Motor neuron (in vitro differentiated cells): Measurements from ENCODE around the gene CRHR1. TPM values are rescaled to one million over a fixed set of nuclear protein-coding genes. Genes with fewer than 3 reads are reported as not detected.

Experiments
- ATAC-seq, 8 experiments: fragments of 200-7000 bp; cut with Tn5 transposase; replicated peaks in 6 of 8; 2 replicates each; pipeline ENCODE4 v1.8.0; 2021; ENCODE audit warnings: mild to moderate bottlenecking in 8 of 8, moderate library complexity in 8 of 8
- H3K27ac ChIP-seq, 2 donors: fragments of 250-450 bp; sonication (Bioruptor Pico); 2 replicates each; pipeline ENCODE4 v1.9.0; 2021; ENCODE audit warnings: antibody characterized with exemption in 2 of 2, mild to moderate bottlenecking in 2 of 2, moderate library complexity in 1 of 2
- H3K4me1 ChIP-seq, 2 donors: fragments of 250-450 bp; sonication (Bioruptor Pico); replicated peaks in 1 of 2; 2 replicates each; pipeline ENCODE4 v1.6.1; 2021; ENCODE audit warnings: antibody characterized with exemption in 2 of 2, mild to moderate bottlenecking in 2 of 2, moderate library complexity in 1 of 2
- H3K4me3 ChIP-seq, 5 donors: fragments of 250-450 bp; sonication (Bioruptor Pico); 2 replicates each; pipeline ENCODE4 v1.9.0; 2021; ENCODE audit warnings: antibody characterized with exemption in 5 of 5, mild to moderate bottlenecking in 5 of 5, moderate library complexity in 4 of 5
- WGBS, 10 experiments: fragments of 450-650 bp; shearing (Covaris generic); methylation state at CpG; one replicate each; pipeline ENCODE4 v1.0.0; 2022; 5-methylcytosine and 5-hydroxymethylcytosine counted together
- in situ Hi-C, 9 experiments: fragments of 400-800 bp; cut with MboI; loops; one replicate each; pipeline ENCODE4 v1.15.0; 2021; ENCODE audit warnings: low sequenced_read_pairs in 9 of 9, low pct_unique_long_range_greater_than_20kb in 2 of 9; ENCODE audit not compliant: unreplicated experiment in 9 of 9
- total RNA-seq, 8 experiments: library from RNA; unstranded; fragments of 300-600 nt; gene quantifications; 2 replicates each; pipeline versions ENCODE4 v1.2.3 to v1.2.4, GENCODE V29; 2022

The CRHR1 gene
- total RNA-seq, 8 experiments from 2014 or later, result 0.21 to 10.3 (median 1.7) TPM; not detected in 1

DNA sequence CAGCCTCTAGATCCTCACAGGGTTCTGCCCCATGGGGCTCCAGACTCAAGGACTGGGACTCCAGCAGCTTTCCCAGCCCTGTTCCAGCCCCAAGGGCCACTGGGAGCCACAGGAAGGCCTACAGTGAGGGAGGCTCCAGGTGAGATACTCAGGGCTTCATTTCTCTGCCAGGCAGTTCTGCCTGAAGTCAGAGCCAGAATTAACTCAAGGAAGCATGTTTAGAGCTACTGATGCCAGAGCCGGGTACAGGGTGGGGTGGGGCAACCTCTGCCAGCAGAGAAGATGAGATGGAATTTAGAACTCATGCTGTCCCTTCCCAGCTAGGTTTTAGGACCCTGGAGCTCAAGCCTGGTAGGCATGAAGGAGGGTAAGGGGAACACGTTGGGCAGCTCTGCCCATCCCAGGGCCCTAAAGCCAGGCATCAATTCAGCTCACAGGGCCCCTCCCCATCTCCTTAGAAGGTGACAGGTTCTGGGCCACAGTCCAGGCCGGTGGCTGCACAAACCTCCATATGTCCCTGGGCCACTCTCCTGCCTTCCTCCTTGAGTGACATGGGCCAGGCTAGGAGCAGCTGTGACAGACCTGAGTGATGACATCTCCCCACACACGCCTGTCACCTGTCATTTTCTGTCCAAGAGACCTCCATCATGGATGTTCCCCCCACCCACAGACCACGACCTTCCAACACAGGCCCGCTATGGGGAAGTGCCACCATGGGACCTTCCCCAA lies 36.1 kb downstream of the CRHR1 start:
- Histone ChIP-seq H3K4me3 (no peak overlapping the region), H3K27ac (no peak overlapping the region), H3K4me1 (peaks cover 0 to 16% of the 10 kb centered on the region in 2 donors)
- WGBS, 10 experiments, result 60 to 100% (median 67%) methylated on average over 1 to 2 of the region's 6 CpGs; no CpG with 5 or more reads in 6 of the 10 experiments
- ATAC-seq, result no peak
- in situ Hi-C loops, result no loop called here

DNA sequence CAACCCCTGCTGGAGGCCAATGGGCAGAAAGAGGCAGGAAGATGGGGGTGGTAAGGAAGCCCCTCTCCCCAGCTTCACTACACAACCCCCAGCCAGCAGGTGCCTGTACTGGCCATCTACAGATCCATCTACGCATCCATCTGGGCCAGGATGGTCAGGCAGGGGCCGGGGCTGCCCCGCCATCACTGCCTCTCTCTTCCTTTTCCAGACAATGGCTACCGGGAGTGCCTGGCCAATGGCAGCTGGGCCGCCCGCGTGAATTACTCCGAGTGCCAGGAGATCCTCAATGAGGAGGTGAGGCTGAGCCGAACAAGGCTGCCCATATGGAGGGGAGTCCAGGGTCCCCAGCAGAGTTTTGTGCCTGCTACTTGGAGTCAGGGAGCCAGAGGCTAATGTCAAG lies 37.0 kb downstream of the CRHR1 start:
- no peak overlapping the region for H3K4me3 ChIP-seq
- H3K4me1 ChIP-seq, result peaks cover 0 to 16% of the 10 kb centered on the region in 2 donors
- in situ Hi-C loops, result no loop called here
- H3K27ac ChIP-seq, result no peak overlapping the region
- no peak for ATAC-seq
- 60 to 100% (median 89%) methylated on average over 1 to 5 of the region's 9 CpGs; no CpG with 5 or more reads in 6 of the 10 experiments for WGBS, 10 experiments

DNA sequence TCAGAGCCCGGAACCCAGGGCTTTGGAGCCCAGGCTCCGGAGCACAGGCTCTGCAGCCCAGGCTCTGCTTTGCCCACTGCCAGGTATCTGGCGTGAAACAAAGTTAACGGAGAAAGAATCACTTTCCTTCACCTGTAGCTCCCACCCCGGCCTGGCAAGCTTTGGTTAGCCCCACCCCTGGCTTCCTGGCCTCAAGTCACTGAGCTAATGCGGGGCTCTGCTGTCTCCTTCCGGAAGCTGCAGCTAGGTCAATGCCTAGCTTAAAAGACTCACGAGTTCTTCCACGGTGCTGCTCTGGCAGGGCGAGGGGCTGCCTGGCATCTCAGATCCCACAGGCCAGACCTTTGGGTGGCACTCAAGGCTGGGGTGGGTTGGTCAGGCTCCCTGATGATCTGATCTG lies 39.5 kb downstream of the CRHR1 start:
- ATAC-seq, result no peak
- in situ Hi-C loops, result no loop called here
- 6 to 100% (median 62%) methylated on average over 1 to 3 of the region's 10 CpGs; no CpG with 5 or more reads in 4 of the 10 experiments for WGBS, 10 experiments
- Histone ChIP-seq H3K27ac (no peak overlapping the region), H3K4me3 (no peak overlapping the region), H3K4me1 (peaks cover 0 to 10% of the 10 kb centered on the region in 2 donors)

DNA sequence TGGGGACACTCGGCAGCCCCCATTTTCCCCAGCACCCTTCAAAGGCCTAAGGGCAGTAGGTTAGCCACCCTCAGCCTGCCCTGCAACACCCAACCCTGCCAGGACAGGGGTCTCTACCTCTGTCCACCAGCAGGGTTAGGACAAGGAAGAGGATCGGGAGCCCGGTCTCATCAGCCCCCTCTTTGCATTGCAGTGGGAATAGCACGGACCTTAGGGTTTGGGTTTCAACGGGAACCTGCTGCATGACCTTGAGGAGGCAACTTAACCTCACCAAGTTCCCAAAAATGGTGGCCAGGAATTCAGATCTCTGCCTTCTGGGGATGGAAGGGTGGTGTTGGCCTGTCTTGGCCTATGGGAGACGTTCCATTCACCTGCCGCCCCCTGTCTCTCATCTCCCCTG lies 40.4 kb downstream of the CRHR1 start:
- peaks cover 0 to 4% of the 10 kb centered on the region in 2 donors for H3K4me1 ChIP-seq
- H3K4me3 ChIP-seq, result no peak overlapping the region
- in situ Hi-C loops, result no loop called here
- H3K27ac ChIP-seq, result no peak overlapping the region
- no peak for ATAC-seq
- 20 to 100% (median 53%) methylated on average over 1 to 4 of the region's 7 CpGs; no CpG with 5 or more reads in 6 of the 10 experiments for WGBS, 10 experiments

DNA sequence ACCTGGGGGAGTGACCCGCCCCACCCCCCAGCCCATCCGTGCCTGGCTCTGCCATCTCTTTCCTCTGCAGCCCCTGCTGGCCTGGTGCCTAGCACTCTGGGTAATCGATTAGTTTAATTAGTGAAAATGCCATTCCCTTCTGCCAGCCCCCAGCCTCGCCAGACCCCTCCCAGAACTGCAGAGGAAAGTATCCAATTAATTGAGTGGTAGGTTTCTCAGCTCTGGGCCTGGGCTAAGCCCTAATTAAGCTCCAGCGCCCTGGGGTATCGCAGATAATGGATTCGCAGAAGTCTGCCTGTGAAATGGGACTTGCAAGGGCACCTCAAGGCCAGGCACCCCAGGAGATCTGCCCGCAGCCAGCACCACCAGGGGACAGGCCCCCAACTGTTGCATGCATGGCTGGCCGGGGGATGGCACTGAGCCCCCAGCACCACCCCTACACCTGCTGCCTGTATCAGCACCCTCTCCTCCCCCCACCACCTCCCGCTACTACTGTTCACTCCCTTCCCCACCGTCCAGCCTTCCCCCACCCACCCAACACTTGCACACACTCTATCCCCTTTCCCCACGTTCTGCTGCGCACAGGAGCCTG lies 40.9 kb downstream of the CRHR1 start:
- ATAC-seq, result no peak
- no peak overlapping the region for H3K4me3 ChIP-seq
- in situ Hi-C loops, result loop anchor here in 4 of 9 experiments (5.0 to 25.0 kb wide), 4 partner anchors 88 to 613 kb away; partner anchors contain the start of gene FMNL1 (in 1 of the 4)
- WGBS, 10 experiments, result 0 to 92% (median 43%) methylated on average over 1 to 4 of the region's 13 CpGs; no CpG with 5 or more reads in 5 of the 10 experiments
- peaks cover 0 to 1% of the 10 kb centered on the region in 2 donors for H3K4me1 ChIP-seq
- H3K27ac ChIP-seq, result no peak overlapping the region

DNA sequence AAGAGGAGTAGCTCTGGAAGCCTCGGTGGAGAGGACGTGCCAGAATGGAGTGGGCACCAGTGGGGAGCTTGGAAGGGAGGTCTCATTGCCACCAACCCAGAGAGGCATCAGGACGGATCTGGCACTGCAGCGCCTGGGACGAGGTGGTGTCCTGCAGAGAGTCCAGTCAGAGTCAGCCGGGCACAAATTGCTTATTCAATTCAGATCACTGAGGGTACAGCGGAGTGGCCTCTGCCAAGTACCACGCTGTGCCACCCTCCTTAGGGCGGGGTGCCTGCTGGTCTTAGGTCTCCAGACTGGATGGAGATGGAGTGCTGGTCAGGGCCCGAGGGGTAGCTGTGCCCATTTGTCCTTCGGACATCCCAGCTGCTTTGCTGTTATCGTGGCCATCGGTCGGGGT lies 41.7 kb downstream of the CRHR1 start:
- H3K4me1 ChIP-seq, result no peaks in the 10 kb centered on the region
- H3K4me3 ChIP-seq, result no peak overlapping the region
- H3K27ac ChIP-seq, result no peak overlapping the region
- no peak for ATAC-seq
- 0 to 81% (median 50%) methylated on average over 1 to 4 of the region's 14 CpGs; no CpG with 5 or more reads in 7 of the 10 experiments for WGBS, 10 experiments
- in situ Hi-C loops, result loop anchor here in 4 of 9 experiments (5.0 to 25.0 kb wide), 4 partner anchors 88 to 613 kb away; partner anchors contain the start of gene FMNL1 (in 1 of the 4)

DNA sequence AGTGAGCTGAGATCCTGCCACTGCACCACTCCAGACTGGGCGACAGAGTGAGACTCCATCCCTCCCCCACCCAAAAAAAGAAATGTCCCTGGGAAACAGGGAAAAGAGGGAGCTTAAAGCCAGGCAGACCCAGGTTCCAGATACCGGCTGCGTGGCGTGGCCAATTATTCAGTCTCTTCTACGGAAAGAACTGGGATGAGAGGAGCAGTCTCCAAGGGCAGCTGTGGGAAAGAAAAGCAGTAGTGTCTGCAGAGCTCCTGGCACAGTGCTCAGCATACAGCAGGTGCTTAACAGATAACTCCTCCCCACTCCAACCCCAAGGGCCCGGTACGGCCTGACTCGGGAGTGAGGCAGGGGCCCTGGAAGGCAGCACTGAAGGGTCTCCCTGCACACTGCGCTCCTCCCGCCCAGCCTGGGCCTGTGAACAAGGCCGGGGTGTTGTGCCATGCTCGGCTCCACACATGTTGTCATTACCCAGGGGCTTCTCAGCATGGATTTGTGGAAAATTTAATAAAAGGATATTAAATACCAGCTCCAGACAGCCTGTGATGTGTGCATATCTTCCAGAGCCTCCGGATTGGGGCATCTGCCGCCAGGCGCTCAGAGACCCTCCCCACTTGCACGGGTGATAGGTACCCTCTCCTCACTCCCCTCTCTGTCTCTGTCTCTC lies 42.9 kb downstream of the CRHR1 start:
- 71 to 90% (median 82%) methylated on average over 2 to 8 of the region's 16 CpGs; no CpG with 5 or more reads in 6 of the 10 experiments for WGBS, 10 experiments
- ATAC-seq, result peak in 1 of 8 experiments; percentile 55
- H3K4me1 ChIP-seq, result no peaks in the 10 kb centered on the region
- in situ Hi-C loops, result loop anchor here in 4 of 9 experiments (5.0 to 25.0 kb wide), 4 partner anchors 90 to 615 kb away; partner anchors contain the start of gene FMNL1 (in 1 of the 4)
- H3K27ac ChIP-seq, result no peak overlapping the region
- no peak overlapping the region for H3K4me3 ChIP-seq

DNA sequence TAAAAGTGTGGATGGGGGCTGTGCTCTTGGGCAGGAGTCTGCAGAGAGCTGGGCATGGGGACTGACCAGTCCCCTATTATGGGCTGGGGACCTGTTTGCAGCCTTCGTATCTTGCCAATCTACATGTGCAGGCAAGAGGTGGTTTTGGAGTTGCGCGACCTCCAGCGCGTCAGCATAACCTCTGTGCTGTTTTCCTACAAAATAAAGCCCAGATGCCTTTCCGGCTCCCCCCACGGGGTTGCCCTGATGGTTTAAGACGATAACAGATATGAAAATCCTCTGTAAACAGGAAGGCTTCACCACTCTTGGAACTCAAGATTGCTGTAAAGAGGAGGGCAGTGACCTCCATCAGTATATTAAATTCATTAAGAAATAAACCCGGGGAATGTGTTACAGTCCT lies 44.1 kb downstream of the CRHR1 start:
- in situ Hi-C loops, result loop anchor here in 4 of 9 experiments (5.0 to 25.0 kb wide), 4 partner anchors 91 to 616 kb away; partner anchors contain the start of gene FMNL1 (in 1 of the 4)
- 56 to 100% (median 81%) methylated on average over 1 to 6 of the region's 9 CpGs; no CpG with 5 or more reads in 2 of the 10 experiments for WGBS, 10 experiments

DNA sequence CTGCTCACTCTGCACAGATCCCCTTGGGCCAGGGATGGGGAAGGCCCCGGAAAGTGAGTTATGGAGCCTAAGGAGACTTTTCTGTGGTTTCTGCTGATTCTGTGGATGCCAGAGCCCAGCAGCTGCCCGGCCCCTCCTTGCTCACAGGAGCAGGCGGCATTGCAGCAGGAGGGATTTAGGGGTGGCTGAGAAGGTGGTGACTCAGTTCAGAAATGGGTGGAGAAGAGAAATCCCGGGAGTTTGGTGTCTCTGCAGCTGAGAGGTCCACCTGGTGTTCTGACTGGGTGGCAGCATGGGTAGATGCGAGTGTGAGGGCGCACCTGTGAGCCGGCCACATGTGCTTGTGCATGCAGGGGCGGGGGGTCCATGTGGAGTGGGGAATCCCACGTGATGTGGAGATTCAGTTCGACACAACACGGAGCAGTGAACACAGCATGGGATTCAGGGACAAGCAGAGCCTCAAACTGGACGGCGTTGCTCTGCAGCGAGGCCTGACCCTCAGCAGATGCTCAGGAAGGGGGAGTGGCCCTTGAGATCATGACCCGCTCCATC lies 44.5 kb downstream of the CRHR1 start:
- no peak overlapping the region for H3K27ac ChIP-seq
- peak in 2 of 8 experiments; percentile 71 to 88 for ATAC-seq
- WGBS, 10 experiments, result 7 to 83% (median 60%) methylated on average over 1 to 5 of the region's 15 CpGs; no CpG with 5 or more reads in 3 of the 10 experiments
- in situ Hi-C loops, result loop anchor here in 4 of 9 experiments (5.0 to 25.0 kb wide), 4 partner anchors 91 to 616 kb away; partner anchors contain the start of gene FMNL1 (in 1 of the 4)
- H3K4me3 ChIP-seq, result no peak overlapping the region
- no peaks in the 10 kb centered on the region for H3K4me1 ChIP-seq

More for the DNA sequence above, 44.1 kb downstream of the CRHR1 start:
- H3K27ac ChIP-seq, result no peak overlapping the region
- H3K4me1 ChIP-seq, result no peaks in the 10 kb centered on the region
- ATAC-seq, result no peak
- H3K4me3 ChIP-seq, result no peak overlapping the region

DNA sequence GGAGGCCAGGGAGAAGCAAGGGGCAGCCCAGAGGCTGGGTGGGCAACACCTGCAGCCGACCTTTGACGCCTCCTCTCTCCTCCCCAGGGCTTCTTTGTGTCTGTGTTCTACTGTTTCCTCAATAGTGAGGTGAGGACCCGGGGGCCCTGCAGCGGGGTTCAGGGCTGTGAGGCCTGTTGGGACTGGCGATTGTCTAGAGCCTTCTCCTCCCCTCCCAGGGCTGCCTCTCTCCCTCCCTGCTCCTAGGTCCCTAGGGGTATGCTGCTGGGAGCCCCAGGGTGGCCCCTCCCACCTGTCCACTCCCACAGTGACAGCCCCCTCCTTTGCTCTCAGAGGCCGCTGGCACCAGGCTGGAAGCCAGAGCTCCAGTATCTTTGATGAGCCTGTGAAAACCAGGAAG lies 49.8 kb downstream of the CRHR1 start:
- ATAC-seq, result peak in 5 of 8 experiments; percentile 57 to 86 (median 74)
- Histone ChIP-seq H3K27ac (no peak overlapping the region), H3K4me3 (no peak overlapping the region), H3K4me1 (peaks cover 0 to 5% of the 10 kb centered on the region in 2 donors)
- in situ Hi-C loops, result loop anchor here in 5 of 9 experiments (5.0 to 25.0 kb wide), 5 partner anchors 97 to 622 kb away; partner anchors contain the start of gene FMNL1 (in 1 of the 5)
- no CpG with 5 or more reads among the region's 6 CpGs for WGBS, 10 experiments

DNA sequence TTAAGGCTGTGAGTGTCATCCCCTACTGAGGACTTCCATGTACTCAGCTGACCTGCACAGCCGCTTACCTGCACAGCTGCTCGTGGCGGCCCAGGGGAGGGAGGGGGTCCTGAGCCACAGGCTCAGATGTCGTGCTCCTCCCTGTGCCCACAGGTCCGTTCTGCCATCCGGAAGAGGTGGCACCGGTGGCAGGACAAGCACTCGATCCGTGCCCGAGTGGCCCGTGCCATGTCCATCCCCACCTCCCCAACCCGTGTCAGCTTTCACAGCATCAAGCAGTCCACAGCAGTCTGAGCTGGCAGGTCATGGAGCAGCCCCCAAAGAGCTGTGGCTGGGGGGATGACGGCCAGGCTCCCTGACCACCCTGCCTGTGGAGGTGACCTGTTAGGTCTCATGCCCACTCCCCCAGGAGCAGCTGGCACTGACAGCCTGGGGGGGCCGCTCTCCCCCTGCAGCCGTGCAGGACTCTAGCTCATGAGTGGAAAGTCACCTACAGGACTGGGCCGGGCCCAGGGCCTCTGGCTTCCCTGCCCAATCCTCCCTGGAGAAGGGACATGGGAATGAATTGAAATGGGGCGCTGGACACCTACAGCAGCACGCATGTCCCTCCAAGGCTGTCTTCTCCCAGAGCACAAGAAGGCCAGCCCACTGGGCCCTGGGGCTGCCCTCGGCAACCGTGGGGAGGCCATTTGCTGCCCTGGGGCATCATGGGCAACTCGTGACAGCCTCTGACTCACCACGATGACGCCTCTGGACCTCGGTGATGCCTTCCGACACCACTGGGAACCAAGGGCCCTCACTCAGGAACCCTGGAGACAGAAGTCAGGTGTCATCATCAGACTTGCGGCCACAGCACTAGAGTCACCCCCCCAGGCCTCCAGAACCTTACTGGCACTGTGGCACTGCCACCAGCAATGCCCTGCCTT lies 50.6 kb downstream of the CRHR1 start:
- Histone ChIP-seq H3K4me3 (no peak overlapping the region), H3K27ac (no peak overlapping the region), H3K4me1 (peaks cover 0 to 5% of the 10 kb centered on the region in 2 donors)
- WGBS, 10 experiments, result 20 to 83% (median 64%) methylated on average over 1 to 4 of the region's 26 CpGs; no CpG with 5 or more reads in 6 of the 10 experiments
- peak in 5 of 8 experiments; percentile 9 to 45 (median 10) for ATAC-seq
- in situ Hi-C loops, result loop anchor here in 5 of 9 experiments (5.0 to 25.0 kb wide), 5 partner anchors 97 to 622 kb away; partner anchors contain the start of gene FMNL1 (in 1 of the 5)
